Activated effector memory CD4-positive, alpha-beta T cell treated with anti-CD3 and anti-CD28 coated beads, Interleukin-2, amount 50 U/mL, for 16 hours (primary cell): Measurements from ENCODE around the gene MEF2D.

Source experiments
- DNase-seq: peaks from one replicate; pipeline ENCODE4 v3.0.0-alpha.2; 2020

The MEF2D gene

DNA sequence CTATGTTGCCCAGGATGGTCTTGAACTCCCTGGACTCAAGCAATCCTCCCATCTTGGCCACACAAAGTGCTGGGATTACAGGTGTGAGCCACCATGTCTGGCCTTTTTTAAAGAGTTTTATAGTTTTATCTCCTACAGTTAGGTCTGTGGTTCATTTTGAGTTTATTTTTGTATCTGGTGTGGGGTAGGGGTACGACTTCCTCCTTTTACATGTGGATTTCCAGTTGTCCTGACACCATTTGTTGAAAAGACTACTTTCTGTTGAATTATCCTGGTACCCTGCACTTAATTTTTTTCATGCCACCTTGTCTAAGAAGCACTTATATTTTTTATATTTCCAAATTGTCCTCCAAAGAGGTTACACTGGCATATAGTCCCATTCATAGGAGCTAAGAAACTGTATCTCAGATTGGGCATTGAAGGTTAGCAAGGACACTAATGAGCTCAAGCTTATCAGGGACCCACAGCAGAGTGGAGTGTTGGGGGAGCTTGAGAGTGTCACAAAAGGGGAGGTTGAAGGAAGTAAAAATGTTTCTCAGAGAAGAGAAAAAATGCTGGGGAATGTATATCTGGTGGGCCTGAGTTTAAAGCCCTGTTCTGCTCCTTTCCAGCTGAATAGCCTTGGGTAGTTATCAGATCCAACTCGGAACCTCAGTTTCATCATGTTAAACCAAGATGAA lies 23.4 kb upstream of the MEF2D start:
- no peak for DNase-seq

DNA sequence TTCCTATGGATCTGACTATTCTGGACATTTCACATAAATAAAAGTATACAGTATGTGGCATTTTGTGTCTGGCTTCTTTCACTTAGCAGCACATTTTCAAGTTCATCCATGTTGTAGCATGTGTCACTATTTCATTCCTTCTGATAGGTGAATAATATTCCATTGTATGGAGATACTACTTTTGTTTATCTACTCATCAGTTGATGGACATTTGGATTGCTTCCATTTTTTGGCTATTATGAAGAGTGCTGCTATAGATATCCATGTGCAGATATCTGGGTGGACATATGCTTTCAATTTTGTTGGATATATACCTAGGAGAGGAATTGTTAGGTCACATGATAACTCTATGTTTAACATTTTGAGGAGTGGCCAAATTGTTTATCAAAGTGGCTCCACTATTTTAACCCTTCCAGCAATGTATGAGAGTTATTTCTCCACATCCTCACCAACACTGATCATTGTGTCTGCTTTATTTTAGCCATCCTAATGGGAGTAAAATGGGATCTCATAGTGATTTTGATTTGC lies 21.9 kb upstream of the MEF2D start:
- DNase-seq = no peak

DNA sequence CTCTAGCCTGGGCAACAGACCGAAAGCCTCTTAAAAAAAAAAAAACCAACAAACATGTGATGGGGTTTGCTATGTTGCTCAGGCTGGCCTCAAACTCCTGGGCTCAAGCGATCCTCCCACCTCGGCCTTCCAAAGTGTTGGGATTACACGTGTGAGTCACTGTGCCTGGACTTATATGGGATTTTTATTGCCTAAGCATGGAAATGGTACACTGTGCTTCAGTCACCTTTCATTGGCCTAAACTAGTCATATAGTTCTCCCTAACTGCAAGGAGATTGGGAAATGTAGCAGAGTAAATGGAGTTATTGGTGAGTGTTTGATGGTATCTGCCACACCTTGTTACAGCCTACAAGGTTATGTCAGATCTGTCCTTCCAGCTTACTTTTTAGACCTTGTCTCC lies 17.2 kb upstream of the MEF2D start:
- DNase-seq = no peak

DNA sequence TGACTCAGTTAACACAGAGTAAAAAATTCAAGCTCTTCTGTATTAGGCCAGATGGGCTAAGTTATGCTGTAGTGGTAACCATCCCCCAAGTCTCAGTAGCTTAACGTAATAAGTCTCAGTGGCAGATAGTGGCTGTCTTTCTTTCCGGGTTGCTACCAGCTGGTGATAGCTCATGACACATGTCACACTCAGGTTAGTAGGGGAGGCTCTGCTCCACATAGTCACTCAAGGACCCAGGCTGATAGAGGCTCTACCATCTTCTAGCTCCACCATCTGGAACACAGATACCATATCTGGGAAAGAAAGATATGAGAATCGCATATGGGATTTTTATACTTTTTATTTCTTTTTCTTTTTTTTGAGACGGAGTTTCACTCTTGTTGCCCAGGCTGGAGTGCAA lies 16.2 kb upstream of the MEF2D start:
- DNase-seq = no peak

DNA sequence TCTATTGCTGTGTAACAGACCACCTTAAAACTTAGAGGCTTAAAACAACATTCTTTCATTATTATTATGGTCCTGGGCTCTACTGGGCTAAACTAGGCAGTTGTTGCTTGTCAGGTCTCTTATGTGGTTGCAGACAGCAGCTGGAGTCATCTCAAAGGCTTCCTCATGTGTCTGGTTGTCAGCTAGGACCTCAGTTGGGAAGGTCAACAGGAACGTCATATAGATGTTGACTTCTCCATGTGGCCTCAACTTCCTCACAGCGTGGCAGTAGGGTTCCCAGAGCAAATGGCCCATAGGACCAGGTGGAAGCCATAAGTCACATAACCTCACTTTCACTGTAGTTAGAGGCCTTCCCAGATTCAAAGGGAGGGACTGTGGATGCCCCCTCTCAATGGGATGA lies 15.4 kb upstream of the MEF2D start:
- no peak for DNase-seq

DNA sequence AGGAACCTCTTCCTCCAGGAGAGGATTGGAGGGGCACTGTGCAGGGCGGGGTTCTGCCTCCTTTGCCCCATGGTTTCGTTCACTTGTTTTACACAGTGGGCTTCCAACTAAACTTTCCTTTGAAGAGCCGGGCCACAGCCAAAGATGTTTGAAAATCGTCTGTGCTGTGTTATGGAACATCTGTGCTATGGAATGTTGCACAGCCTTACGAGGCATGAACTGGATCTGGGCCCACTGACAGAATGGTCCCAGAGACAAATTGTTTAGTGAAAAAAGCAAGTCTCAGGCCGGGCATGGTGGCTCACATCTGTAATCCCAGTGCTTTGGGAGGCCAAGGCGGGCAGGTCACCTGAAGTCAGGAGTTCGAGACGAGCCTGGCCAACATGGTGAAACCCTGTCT lies 12.6 kb upstream of the MEF2D start:
- DNase-seq = no peak

DNA sequence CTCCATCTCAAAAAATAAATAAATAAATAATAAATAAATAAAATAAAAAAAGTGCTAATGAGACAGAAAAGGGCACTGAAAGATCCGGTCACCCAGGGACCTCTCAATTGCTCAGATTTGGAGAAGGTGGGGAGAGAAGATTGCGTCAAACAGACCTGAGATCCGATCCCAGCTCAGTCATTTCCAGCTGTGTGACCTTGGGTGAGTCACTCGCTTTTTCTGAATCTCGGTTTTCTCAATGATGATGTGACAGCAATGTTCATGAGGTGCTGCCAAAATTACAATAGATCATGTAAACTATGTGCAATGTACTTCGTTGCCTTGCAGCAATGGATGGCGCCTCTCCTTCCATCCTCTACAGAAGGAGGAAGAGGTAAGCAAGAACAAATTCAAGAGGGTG lies 11.1 kb upstream of the MEF2D start:
- no peak for DNase-seq

DNA sequence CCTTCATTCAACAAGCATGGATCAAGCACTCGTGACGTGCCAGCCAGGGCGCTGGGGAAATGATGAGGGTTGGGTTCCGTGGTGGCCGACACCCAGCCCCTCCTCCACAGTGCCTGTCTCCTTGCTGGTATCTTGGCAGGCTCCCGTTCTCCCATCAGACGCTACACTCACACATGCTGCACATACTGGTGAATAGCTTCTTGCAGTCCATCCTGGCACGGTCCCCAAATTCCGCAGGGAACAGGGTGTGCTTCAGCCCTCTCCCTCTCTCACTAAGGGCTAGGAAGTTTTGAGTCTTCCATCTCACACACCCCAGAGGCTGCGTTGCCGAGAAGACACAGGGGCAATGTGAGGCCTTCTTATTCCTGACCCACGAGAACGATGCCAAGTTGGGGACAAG lies 10.1 kb upstream of the MEF2D start:
- no peak for DNase-seq

DNA sequence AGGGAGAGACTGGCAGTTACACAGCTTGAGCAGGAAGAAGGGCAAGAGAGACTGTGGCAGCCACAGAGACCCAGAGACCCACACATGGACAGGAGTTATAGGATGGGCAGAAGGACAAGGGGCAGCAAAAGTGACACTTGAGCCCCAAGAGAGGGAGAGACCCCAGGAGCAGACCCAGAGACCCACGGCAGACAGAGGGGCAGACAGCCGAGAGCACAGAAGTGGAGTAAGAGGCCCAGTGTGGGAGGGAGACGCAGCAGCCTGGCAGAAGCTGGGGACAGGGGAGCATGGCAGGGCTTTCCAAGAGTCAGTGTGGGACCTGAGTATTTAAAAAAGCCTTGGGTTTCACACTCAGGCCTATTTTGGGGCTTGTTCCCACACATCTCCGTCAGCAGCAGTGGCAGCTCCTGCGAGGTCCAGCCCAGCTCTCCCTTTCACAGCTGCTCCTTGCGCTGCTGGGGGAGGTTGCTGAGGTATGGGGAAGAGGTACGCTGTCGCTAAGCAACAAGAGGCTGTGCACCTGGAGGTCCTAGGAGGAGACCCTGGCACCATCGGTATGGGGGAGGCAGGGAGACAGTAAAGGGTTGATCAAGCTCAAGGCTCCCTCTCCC lies 9.0 kb upstream of the MEF2D start:
- DNase-seq = no peak

DNA sequence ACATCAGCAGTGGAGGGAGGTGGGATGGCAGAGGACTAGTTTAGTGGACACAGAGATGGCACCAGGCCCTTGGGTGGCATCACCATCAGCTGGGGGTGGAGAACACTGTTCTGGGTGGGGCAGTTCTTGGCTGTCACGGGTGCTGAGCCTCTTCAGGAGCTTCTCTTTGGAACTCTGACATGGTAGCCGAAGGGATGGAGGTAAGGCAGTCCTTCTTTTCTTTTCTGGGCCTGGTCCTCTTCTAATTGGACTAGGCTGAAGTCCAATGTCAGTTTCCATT lies 8.3 kb upstream of the MEF2D start:
- DNase-seq = no peak

DNA sequence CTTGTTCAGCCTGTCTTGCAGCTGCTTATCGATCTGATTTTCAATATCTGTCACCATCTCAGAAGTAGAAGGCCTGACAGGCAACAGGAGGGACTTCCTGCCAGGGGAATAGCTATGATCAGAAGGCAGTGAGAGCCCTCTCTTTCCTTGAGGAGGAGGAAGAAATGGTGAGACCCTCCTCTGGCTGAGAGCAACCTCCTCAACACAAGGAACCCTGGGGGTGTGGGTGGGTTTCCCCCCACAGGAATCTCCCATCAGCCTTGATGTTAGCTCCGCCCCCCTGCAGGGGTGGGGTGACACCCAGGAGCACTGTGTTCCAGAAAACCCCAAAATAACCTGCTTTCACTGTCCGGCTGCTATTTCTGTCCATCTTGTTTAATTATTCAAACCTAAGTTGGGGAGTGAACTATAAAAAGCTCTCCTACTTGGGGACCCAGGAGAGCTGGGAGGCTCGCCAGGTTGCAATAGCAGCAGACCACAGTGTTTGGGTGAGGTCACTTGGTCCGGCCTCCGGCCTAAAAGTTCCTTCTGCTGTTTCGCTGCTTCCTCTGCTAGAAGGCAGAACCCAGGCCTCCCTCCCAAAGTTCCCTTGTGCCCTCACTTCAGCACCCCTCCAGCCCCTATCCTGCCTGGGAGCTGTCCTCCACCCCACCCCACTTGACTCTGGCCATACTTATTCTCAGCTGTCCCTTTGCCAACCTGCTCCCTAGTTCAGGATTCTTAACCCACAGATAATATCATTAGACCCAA lies 7.8 kb upstream of the MEF2D start:
- DNase-seq = no peak

DNA sequence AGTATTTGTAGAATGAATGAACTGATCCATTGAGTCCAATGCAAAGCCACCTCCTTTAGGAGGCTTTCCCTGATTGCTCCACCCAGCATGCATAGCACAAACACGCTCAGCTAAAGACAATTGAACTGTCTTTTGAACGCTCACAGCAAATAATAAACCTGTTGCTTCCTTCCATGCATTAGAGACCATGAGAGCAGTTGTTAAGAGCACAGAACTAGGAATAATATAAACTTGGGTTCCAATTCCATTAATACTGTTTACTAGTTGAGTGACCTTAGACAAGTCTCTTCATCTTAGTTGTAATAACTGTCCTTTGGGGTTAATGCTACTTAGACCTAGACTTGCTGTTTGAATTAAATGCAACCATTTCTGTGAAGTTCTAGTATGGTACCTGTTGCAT lies 5.9 kb upstream of the MEF2D start:
- no peak for DNase-seq

DNA sequence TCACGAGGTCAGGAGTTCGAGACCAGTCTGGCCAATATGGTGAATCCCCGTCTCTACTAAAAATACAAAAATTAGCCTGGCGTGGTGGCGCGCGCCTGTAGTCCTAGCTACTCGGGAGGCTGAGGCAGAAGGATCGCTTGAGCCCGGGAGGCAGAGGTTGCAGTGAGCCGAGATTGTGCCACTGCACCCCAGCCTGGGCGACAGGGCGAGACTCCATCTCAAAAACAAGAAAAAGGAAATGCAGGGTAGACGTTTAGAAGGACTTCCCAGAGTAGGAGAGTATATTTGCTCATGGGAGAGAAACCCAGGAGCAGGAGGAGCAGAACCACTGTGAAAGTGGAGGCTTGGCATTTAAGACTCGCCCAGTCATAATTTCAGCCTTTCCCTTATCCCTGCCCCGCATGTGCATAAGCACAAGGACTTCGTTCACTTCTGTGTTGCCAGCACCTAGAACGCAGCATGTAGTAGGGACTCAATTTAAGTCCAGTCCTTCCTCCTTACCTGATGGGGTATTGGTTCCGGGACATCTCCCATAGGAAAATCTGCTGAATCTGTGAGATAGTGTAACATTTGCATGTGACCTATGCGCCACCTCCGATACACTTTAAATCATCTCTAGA lies 5.2 kb upstream of the MEF2D start:
- no peak for DNase-seq

DNA sequence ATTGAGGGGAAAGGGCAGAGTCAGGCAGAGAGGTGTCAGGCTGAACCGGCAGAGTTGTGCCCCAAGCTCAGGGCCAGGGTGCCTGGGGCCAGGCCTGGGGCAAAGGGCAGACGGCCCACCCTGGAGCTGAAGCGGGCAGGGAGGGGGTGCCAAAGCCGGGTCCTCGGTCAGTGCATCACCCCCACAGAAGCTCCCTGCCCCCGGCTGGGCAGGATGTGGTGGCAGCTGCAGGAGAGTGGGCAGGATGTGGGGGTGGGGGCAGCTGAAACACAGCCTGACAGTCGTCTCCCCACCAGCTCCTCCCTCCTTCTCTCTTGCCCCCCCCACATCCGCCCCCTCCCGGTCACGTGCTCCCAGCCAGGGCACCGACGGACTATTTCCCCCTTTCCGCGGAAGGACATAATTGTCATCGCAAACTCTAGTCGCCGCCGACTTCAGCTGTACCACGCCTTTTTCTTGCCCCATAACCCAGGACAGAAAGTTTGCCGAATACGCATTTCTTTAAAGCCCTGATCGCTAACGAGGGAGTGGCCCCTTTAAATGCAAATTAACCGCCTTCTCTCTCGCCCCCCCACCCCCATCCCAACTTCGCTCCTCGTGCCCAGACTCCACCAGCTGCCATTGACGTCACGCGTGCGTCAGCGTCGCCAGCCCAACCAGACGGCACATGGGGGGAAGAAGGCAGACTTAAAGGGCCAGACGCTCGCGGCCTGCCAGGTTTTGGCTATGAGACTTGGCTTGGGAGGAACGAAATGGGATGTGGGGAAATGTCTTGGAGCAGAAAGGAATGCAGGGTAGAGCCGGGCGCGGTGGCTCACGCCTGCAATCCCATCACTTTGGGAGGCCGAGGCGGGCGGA lies 4.5 kb upstream of the MEF2D start:
- DNase-seq = peak; percentile 99

DNA sequence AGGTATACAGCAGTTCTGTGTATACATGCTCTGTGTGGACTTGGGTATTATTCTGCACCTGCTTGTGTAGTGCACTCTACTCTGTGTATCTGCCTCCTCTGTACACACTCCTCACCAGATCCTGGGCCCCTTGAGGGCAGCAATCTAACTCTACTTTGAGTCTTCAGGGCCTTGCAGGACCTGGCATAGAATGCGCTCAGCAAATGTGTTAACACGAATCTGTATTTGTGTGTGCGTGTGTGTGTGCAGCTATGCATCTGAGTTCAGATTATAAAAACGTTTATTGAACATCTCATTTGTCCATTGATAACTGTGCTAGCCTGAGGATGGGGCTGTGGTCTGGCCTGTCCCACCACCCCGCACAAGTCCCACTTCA lies 3.9 kb upstream of the MEF2D start:
- no peak for DNase-seq

DNA sequence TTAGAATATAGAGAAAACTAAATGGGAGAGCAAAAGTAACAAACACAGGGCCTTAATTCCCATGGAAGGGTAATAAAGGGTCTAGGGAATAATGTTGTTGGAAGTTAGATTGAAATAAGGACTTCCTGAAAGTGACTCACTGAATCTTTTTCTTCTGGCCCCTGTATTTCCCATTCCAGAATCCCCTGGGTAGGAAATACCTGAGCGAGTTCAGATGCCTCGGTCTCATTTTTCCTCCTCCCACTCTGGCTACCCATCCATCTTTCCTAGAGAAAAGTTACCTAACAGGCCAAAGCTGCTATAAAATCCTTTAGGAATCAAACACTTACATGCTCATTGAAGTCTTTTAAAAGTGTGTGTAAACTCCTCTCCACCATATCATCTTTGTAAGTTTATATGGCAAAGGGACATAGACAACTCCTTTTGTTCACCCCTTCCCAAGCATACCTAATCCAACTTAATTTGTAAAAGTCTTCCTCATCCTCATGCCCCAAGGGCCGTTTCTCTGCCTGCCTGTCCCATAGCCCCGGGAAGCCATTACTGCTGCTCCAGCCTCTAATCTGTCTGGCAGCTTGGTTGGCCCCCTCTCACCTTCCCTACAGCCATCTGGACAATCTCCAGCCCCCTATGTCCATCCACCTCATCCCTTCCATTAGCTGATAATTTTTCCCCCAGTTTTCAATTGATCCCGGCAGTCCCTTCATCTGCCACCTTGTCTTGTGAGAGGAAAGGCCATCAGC lies 3.3 kb upstream of the MEF2D start:
- DNase-seq = no peak

DNA sequence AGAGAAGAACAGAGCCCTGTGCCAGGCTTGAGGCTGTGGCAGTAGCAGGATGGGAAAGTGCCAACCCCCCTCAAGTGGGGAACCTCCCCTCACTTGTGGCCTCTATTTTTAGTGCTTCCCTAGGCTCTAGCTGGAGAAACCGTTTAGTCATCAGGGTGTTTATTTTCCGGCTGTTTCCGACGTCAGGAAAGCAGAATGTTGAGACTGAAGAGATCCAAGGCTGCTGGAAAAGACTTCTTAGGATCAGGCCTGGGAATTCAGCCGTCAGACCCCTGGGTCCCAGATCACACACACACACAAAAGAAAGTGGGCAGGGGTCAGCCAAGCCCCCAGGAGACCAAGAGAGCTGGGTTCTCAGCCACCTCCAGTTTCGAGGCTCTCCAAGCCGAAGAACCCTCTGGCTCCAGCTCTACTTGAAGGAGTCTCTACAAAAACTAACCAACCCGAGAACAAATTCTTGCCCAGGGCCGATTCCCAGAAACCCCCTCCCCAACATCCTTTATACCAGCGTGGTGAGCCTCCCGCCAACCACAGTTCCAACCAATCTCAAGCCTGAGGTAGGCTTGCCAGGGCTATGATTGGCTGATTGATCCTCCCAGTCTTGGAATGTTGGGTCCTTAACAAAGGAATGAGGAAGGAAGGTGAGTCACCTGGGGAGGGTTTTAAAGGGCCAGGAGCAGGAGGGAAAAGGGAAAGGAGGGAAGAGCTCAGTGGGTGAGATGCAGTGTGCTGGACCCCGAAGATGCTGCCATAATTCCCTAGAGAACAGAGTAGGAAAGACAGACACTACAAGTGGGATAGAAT lies 2.5 kb upstream of the MEF2D start:
- no peak for DNase-seq

DNA sequence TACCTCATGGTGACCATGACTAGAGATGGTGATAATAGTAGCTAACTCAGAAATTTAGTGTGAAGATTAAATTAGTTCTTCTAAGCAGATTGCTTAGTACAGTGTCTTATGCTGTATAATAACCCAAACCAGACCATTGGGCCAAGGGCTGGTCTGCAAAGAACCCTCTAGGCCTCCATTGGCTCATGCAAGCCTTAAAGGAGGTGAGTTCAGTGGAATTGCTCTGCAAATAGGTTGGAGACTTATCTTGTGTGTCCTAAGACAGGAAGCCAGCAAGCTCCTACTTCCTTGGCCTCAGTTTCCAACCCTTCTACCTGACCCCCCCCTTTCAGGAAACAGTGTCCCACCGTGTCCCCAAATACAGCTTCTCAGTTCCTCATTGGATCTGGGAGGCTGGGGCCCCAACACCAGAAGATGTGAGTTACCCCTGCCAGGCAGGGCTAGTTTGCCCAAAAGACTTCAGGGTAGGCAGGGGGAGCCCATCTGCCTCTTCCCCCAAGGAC lies 1.9 kb upstream of the MEF2D start:
- DNase-seq = no peak

DNA sequence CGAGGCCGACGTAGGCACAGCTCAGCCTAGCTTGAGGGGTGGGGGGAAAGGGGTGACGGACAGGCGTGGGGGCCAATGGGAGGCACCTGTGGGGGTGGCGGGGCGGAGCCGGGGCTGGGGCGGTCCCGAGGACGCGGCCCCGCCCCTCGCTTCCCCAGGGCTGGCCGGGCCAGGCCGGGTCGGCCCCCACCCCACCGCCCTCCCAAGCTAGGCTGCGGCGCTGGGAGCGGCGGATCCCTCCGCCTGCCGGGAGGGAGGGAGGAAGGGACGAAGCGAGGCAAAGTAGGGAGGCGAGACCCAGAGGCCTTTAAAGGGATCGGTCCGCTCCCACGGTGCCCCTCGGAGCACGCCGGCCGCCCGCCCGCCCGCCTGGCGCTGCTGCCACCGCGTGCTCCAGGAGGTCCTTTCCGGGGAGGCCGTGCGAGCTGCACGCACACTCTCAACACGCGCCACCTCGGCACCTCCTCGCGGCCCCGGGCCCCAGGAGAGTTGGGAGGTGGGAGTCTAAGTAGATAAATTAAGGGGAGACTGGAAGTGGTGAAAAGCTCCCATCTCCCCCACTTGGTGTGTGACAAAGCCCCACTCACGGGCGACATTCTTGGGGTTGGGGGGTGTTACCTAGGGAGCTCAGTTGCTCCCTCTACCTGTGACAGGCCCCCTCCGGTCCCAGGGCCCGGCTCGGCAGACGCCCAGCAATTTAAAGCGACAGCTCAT lies 375 bp upstream of the MEF2D start:
- peak; percentile 96 for DNase-seq

DNA sequence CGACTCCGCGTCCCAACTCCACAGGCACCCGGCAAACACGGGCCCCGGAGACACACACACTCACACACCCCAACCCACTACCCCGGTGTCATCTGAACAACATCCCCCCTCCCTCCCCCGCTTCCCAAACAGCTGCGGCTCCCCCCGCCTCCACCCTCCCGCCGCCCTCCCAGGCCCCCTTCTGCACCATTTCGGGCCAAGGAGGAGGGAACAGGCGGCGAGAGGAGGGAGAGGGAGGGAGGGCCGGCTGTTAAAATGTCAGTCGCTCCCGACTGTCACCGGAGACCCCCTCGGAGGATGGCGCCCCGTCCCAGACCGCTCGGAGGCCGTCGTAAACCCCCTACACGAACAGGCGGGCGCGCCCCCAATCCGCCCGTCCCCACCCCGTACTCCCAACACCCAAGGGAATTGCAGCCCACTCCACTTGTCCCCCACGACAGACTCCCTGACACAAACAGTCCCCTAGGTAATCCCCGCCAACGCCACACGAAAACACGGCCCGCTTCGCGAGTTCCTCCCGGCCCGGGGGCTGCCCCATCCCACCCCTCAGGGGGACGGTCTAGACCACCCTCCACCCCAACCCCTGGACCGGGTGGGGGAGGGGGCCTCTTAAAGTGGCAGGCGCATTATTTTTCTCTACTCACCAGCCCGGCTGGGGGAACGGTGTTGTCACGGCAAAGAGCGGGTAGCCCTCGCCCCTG lies 583 bp downstream of the MEF2D start:
- peak; percentile 82 for DNase-seq
